ENCODE measurements around the gene HS3ST3B1. TPM values are rescaled to one million over a fixed set of nuclear protein-coding genes. Genes with fewer than 3 reads are reported as not detected.

The HS3ST3B1 gene
- polyA plus RNA-seq, 1 of the 3 experiments (the other 2 are of a cell fraction) = 0.67 TPM

DNA sequence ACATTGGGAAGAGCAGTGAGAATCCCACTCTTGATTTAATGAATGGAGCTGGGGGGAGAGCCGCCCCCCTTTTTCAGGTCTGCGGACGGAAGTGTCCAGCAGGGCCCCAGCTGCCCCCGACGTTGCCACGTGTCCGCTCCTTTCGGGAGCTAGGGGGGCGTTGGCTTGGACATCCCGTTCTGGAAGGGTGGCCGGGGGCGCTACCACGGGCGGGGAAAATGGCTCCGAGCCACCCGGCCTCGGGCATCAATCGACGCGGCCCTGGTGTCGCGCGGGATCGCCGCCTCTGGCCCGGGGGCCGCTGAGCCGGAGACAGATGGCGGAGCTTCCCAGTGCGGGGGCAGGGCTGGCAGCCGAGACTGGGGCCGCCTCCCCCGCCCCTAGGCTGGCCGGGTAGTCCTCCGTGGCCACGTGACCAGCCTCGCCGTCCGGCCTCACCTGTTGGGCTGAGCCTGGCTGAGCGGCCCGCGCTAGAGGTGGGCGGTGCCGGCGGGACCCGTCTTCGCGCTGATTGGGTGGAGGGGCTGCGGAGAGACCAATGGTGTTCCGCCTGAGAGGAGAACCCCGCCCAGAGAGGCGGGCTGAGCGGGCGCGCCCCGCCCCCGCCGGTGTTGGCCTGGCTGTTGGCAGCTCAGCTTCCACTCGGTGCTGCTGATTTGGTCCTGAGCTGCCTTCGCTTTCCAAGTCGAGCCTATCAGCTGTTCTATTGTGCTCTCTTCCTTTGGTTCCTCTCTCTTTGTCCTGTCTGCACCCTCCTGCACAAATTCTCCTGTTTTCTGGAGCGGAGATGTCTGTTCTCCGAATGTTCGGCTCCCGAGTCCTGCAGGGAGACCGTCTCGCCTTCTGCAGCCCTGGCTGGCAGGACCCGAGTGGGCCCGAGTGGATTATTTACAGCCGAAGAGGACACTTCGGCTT is 8.3 kb downstream of the HS3ST3B1 start:
- Histone ChIP-seq H3K27me3 (ENCODE audit: insufficient read depth) (no peaks in the 10 kb centered on the region; the same call in 1 of the 2 replicates), H3K4me2 (peak overlapping the region; percentile 86), H3K9me2 (no peaks in the 10 kb centered on the region), H3K4me1 (ENCODE audit: control insufficient read depth in 1 of 2, insufficient read depth in 2 of 2, low read depth in 1 of 2, low read length in 1 of 2) (peaks cover 0 to 12% of the 10 kb centered on the region in 2 experiments; a peak in 1 of 4 replicates), H3K79me2 (ENCODE audit: insufficient read depth) (peaks cover 21% of the 10 kb centered on the region), H3K4me3 (ENCODE audit: low read depth in 2 of 2, low read length in 1 of 2) (peak overlapping the region; percentile 50 to 63), H3K9ac (peak overlapping the region; percentile 45; the same call in 1 of the 2 replicates), H3K9me3 (no peaks in the 10 kb centered on the region), H3K27ac (ENCODE audit: low read depth in 2 of 2, low read length in 1 of 2) (peak overlapping the region in 1 of 2 experiments; percentile 86; a peak in 1 of 4 replicates), H3F3A (replicated peaks; ENCODE audit: insufficient read depth) (peaks cover 22% of the 10 kb centered on the region), H4K20me1 (ENCODE audit: insufficient read depth) (no peaks in the 10 kb centered on the region), H3K36me3 (replicated peaks in 1 of 2; ENCODE audit: control insufficient read depth in 1 of 2, insufficient read depth in 2 of 2, low read length in 1 of 2) (no peaks in the 10 kb centered on the region), H2AFZ (ENCODE audit: low read depth) (peak overlapping the region; percentile 86)
- WGBS (ENCODE audit: low lambda C conversion rate) = 10% methylated on average over 29 of the region's 71 CpGs
- CTCF ChIA-PET = no interaction called here
- TF ChIP-seq, protein P1, sequence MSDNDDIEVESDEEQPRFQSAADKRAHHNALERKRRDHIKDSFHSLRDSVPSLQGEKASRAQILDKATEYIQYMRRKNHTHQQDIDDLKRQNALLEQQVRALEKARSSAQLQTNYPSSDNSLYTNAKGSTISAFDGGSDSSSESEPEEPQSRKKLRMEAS (IDR thresholded peaks at IDR 0.05; ENCODE audit: low read depth) = peak; percentile 70; the same call in 1 of the 2 replicates
- 0 out of 2 replicates have a peak, but pooled peaks have one; percentile 11 for TF ChIP-seq SIN3A (IDR thresholded peaks at IDR 0.05; ENCODE audit: borderline replicate concordance, low read depth, low read length)
- TF ChIP-seq, protein P2, sequence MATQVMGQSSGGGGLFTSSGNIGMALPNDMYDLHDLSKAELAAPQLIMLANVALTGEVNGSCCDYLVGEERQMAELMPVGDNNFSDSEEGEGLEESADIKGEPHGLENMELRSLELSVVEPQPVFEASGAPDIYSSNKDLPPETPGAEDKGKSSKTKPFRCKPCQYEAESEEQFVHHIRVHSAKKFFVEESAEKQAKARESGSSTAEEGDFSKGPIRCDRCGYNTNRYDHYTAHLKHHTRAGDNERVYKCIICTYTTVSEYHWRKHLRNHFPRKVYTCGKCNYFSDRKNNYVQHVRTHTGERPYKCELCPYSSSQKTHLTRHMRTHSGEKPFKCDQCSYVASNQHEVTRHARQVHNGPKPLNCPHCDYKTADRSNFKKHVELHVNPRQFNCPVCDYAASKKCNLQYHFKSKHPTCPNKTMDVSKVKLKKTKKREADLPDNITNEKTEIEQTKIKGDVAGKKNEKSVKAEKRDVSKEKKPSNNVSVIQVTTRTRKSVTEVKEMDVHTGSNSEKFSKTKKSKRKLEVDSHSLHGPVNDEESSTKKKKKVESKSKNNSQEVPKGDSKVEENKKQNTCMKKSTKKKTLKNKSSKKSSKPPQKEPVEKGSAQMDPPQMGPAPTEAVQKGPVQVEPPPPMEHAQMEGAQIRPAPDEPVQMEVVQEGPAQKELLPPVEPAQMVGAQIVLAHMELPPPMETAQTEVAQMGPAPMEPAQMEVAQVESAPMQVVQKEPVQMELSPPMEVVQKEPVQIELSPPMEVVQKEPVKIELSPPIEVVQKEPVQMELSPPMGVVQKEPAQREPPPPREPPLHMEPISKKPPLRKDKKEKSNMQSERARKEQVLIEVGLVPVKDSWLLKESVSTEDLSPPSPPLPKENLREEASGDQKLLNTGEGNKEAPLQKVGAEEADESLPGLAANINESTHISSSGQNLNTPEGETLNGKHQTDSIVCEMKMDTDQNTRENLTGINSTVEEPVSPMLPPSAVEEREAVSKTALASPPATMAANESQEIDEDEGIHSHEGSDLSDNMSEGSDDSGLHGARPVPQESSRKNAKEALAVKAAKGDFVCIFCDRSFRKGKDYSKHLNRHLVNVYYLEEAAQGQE (IDR thresholded peaks at IDR 0.05; ENCODE audit: low read depth, low read length) = no peak
- TF ChIP-seq, protein P3, sequence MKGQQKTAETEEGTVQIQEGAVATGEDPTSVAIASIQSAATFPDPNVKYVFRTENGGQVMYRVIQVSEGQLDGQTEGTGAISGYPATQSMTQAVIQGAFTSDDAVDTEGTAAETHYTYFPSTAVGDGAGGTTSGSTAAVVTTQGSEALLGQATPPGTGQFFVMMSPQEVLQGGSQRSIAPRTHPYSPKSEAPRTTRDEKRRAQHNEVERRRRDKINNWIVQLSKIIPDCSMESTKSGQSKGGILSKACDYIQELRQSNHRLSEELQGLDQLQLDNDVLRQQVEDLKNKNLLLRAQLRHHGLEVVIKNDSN (IDR thresholded peaks at IDR 0.05; ENCODE audit: borderline replicate concordance, low read depth) = peak; percentile 90
- DNase-seq = peak; percentile 93
- POLR2A ChIA-PET = no interaction called here

DNA sequence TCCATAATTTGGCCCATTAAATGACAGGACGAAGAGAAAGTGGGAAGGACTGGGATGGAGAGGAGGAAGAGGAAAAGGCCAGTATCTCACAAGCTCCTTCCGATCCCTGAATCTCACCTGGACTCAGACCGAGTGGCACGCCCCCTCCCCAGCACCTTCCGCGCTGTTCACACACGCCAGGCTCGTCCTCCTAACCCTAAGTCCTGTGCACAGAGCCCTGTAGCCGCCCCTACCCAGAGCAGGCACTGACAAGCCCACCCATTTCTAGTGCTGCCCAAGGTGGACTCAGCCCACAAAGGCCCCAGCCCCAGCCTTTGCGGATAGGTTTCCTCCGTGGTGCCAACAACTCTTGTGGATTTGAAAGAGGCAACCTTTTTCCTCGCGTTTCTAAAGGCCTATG is 9.2 kb downstream of the HS3ST3B1 start:
- ChIA-PET CTCF (no interaction called here), POLR2A (no interaction called here)
- no peaks in the 10 kb centered on the region for H3K9me2 ChIP-seq
- H3K27me3 ChIP-seq (ENCODE audit: insufficient read depth) = no peaks in the 10 kb centered on the region; the same call in 1 of the 2 replicates
- no peaks in the 10 kb centered on the region for H4K20me1 ChIP-seq (ENCODE audit: insufficient read depth)
- peak overlapping the region in 1 of 2 experiments; percentile 34; a peak in 1 of 4 replicates for H3K27ac ChIP-seq (ENCODE audit: low read depth in 2 of 2, low read length in 1 of 2)
- no peaks in the 10 kb centered on the region for H3K9me3 ChIP-seq
- TF ChIP-seq POLR2AphosphoS5 (IDR thresholded peaks at IDR 0.05; ENCODE audit: low read depth, low read length) (no peak), CHD2 (IDR thresholded peaks at IDR 0.05; ENCODE audit: low read length, partially characterized antibody) (no peak), TCF12 (IDR thresholded peaks at IDR 0.05) (no peak), EP300 (IDR thresholded peaks at IDR 0.05; ENCODE audit: borderline replicate concordance in 1 of 2, low read depth in 1 of 2, low read length in 1 of 2) (no peak), TAF1 (IDR thresholded peaks at IDR 0.05; ENCODE audit: borderline replicate concordance, low read depth, low read length) (no peak), RAD21 (IDR thresholded peaks at IDR 0.05; ENCODE audit: low read length) (no peak), MEF2A (IDR thresholded peaks at IDR 0.05; ENCODE audit: borderline replicate concordance, low read depth) (no peak), SMC3 (IDR thresholded peaks at IDR 0.05; ENCODE audit: low read depth, low read length) (no peak), YY1 (IDR thresholded peaks at IDR 0.05; ENCODE audit: low read depth) (no peak), GABPA (IDR thresholded peaks at IDR 0.05; ENCODE audit: low read depth) (no peak), RCOR1 (IDR thresholded peaks at IDR 0.05; ENCODE audit: low read length) (no peak)
- TF ChIP-seq, protein P4, sequence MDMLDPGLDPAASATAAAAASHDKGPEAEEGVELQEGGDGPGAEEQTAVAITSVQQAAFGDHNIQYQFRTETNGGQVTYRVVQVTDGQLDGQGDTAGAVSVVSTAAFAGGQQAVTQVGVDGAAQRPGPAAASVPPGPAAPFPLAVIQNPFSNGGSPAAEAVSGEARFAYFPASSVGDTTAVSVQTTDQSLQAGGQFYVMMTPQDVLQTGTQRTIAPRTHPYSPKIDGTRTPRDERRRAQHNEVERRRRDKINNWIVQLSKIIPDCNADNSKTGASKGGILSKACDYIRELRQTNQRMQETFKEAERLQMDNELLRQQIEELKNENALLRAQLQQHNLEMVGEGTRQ (IDR thresholded peaks at IDR 0.05; ENCODE audit: borderline replicate concordance, low read depth, low read length) = no peak
- no peak for DNase-seq
- H3K9ac ChIP-seq = peak overlapping the region; percentile 45; the same call in 1 of the 2 replicates
- no peaks in the 10 kb centered on the region for H3K36me3 ChIP-seq (replicated peaks in 1 of 2; ENCODE audit: control insufficient read depth in 1 of 2, insufficient read depth in 2 of 2, low read length in 1 of 2)
- H2AFZ ChIP-seq (ENCODE audit: low read depth) = no peak overlapping the region; the same call in 1 of the 2 replicates
- peaks cover 0 to 12% of the 10 kb centered on the region in 2 experiments; a peak in 1 of 4 replicates for H3K4me1 ChIP-seq (ENCODE audit: control insufficient read depth in 1 of 2, insufficient read depth in 2 of 2, low read depth in 1 of 2, low read length in 1 of 2)
- H3K4me3 ChIP-seq (ENCODE audit: low read depth in 2 of 2, low read length in 1 of 2) = peak overlapping the region; percentile 50 to 63
- peak overlapping the region; percentile 86 for H3K4me2 ChIP-seq
- WGBS (ENCODE audit: low lambda C conversion rate) = 23% methylated on average over 11 of the region's 13 CpGs
- H3K79me2 ChIP-seq (ENCODE audit: insufficient read depth) = peaks cover 12% of the 10 kb centered on the region; the same call in 1 of the 2 replicates
- peaks cover 22% of the 10 kb centered on the region for H3F3A ChIP-seq (replicated peaks; ENCODE audit: insufficient read depth)

Measured in SK-N-SH (cell line).